GM23338 (cell line): ENCODE results near the gene CIITA. TPM values are rescaled to one million over a fixed set of nuclear protein-coding genes. Genes with fewer than 3 reads are reported as not detected.

ENCODE experiments used
- CTCF ChIP-seq, 2 experiments: fragments of 200-600 bp in 1 of 2; sonication (generic) in 1 of 2; conservative IDR thresholded peaks; 2 replicates each; pipeline versions ENCODE4 v1.5.1 to v1.6.1; 2016 to 2017; ENCODE audit warnings: antibody characterized with exemption in 2 of 2, low read depth in 2 of 2, mild to moderate bottlenecking in 2 of 2, moderate library complexity in 1 of 2
- ETS1 ChIP-seq: IDR thresholded peaks from 2 replicates; pipeline ENCODE4 v1.6.1; 2016; ENCODE audit warnings: antibody characterized with exemption
- EZH2 ChIP-seq: fragments of 200-600 bp; sonication (generic); IDR thresholded peaks from one replicate; pipeline ENCODE4 v1.8.0; 2017; ENCODE audit warnings: antibody characterized with exemption, mild to moderate bottlenecking, low read depth; ENCODE audit not compliant: unreplicated experiment
- EZH2phosphoT487 ChIP-seq: fragments of 200-600 bp; sonication (generic); IDR thresholded peaks from one replicate; pipeline ENCODE4 v1.8.1; 2018; ENCODE audit warnings: antibody characterized with exemption; ENCODE audit not compliant: unreplicated experiment
- NANOG ChIP-seq: IDR thresholded peaks from 2 replicates; pipeline ENCODE4 v1.6.1; 2016; ENCODE audit warnings: antibody characterized with exemption, borderline replicate concordance
- POLR2AphosphoS5 ChIP-seq: IDR thresholded peaks from 2 replicates; pipeline ENCODE4 v1.6.1; 2016; ENCODE audit warnings: antibody characterized with exemption, low read depth
- STAT1 ChIP-seq: IDR thresholded peaks from one replicate; pipeline ENCODE4 v1.6.1; 2016; ENCODE audit warnings: antibody characterized with exemption; ENCODE audit not compliant: unreplicated experiment
- ZNF114 ChIP-seq: fragments of 250-450 bp; sonication (Bioruptor Pico); IDR thresholded peaks from 2 replicates; pipeline ENCODE4 v1.5.0; 2020; ENCODE audit warnings: mild to moderate bottlenecking, moderate library complexity
- ZNF331 ChIP-seq: fragments of 250-450 bp; sonication (Bioruptor Pico); IDR thresholded peaks from 2 replicates; pipeline ENCODE4 v1.5.0; 2020; ENCODE audit warnings: low read depth, mild to moderate bottlenecking, moderate library complexity
- ZNF462 ChIP-seq: fragments of 250-450 bp; sonication (Bioruptor Pico); IDR thresholded peaks from 2 replicates; pipeline ENCODE4 v1.5.0; 2020; ENCODE audit warnings: mild to moderate bottlenecking, moderate library complexity
- polyA plus RNA-seq: library from polyadenylated mRNA; unstranded; fragments of >200 nt; fragmentation: Nextera tagmentation; extraction: Ambion mirVana; gene quantifications from 2 replicates; pipeline ENCODE4 v1.2.1, GENCODE V29; 2016
- total RNA-seq: library from RNA; depleted of rRNA; stranded (reverse); fragments of >200 nt; shearing (Covaris generic); gene quantifications from 2 replicates; pipeline ENCODE4 v1.2.3, GENCODE V29; 2014

The CIITA gene
- total and polyA plus RNA-seq, 2 experiments from 2014 or later = 0.10 to 0.57 TPM

- TF ChIP-seq ZNF462 (CRISPR knock-in tag) = no peak
- TF ChIP-seq STAT1 = no peak
- TF ChIP-seq POLR2AphosphoS5 = no peak
- no peak for TF ChIP-seq NANOG
- no peak for TF ChIP-seq CTCF (conservative IDR thresholded peaks at IDR 0.05; ENCODE audit: low read depth in 2 of 2)
- TF ChIP-seq ETS1 = no peak
- no peak for TF ChIP-seq EZH2
- TF ChIP-seq ZNF331 = no peak
- TF ChIP-seq EZH2phosphoT487 = no peak
- TF ChIP-seq ZNF114 (CRISPR knock-in tag) = no peak
Observed at GRCh38 chr16:10965440-10966061, 88.5 kb downstream of the CIITA start (continued).
